ENCODE data around the gene CXCR5.
A peak's percentile ranks its signal among the peaks of the same experiment; 100 is the strongest.

CXCR5 gene

DNA sequence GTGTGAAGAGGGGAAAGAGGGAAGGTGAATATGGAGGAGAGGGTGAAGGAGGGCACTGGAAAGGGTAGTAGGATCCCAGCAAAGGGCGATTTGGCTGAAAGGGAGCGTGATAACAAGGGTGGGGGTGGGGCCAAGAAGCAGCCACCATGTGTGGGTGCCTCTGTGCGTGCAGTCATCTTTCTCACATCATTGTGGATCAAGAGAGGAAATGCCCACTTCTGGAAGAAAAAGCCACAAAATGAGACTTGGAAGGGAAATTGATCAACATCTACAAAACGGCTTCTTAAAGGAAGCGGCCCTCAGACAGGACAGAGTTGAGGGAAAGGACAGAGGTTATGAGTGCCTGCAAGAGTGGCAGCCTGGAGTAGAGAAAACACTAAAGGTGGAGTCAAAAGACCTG is 1.2 kb upstream of the CXCR5 start:
- ChIA-PET CTCF (no interaction called here), POLR2A (ENCODE audit: low non-redundant PET) (no interaction called here)
- TF ChIP-seq, protein P1, sequence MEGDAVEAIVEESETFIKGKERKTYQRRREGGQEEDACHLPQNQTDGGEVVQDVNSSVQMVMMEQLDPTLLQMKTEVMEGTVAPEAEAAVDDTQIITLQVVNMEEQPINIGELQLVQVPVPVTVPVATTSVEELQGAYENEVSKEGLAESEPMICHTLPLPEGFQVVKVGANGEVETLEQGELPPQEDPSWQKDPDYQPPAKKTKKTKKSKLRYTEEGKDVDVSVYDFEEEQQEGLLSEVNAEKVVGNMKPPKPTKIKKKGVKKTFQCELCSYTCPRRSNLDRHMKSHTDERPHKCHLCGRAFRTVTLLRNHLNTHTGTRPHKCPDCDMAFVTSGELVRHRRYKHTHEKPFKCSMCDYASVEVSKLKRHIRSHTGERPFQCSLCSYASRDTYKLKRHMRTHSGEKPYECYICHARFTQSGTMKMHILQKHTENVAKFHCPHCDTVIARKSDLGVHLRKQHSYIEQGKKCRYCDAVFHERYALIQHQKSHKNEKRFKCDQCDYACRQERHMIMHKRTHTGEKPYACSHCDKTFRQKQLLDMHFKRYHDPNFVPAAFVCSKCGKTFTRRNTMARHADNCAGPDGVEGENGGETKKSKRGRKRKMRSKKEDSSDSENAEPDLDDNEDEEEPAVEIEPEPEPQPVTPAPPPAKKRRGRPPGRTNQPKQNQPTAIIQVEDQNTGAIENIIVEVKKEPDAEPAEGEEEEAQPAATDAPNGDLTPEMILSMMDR (conservative IDR thresholded peaks at IDR 0.05; ENCODE audit: low read depth) = no peak
- no peak for DNase-seq (ENCODE audit: low spot score)
- no peak overlapping the region for H3K27ac ChIP-seq

DNA sequence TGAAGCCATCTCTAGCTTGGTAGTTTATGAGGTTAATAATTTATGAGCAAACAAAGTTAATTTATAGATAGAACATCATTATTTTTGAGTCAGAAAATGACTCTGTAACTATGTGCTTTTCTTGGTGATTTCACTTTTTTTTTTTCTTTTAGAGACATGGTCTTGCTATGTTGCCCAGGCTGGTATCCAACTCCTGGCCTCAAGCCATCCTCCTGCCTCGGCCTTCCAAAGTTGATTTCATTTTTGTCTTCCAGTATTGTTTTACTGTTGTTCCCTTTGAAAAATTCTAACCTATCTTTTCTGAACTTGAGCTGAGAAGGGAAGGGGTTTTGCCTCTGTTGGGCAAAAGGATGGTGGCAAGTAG is 706 bp upstream of the CXCR5 start:
- CTCF ChIA-PET = interaction anchor here (0.7 kb wide), 1 partner anchor 98 kb away, joined by 3 read pairs; no protein-coding TSS in a partner anchor
- no peak for DNase-seq (ENCODE audit: low spot score)
- POLR2A ChIA-PET (ENCODE audit: low non-redundant PET) = interaction anchor here (0.6 to 0.7 kb wide), 2 partner anchors 62 to 202 kb away, joined by 3 to 10 read pairs; no protein-coding TSS in a partner anchor
- H3K27ac ChIP-seq = no peak overlapping the region
- TF ChIP-seq, protein P1 (conservative IDR thresholded peaks at IDR 0.05; ENCODE audit: low read depth) = no peak

DNA sequence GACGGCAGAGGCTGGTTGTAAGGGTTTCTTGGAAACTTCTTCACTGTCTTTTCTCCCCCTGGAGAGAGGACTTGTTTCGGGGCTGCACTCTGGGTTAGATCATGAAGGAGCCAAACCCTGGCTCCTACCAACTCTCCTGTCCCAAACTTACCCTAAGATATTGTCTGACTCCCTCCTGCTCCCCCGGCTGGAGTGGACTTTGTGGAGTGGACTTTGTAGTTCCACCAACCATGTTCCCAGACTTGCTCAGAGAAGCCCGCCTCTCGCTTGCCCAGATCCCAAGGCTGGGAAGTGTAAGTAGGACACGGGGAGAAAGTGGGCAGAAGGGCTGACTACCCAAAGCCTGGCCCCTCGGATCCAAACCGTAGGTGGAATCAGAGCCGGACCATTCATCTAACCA is 1.2 kb downstream of the CXCR5 start:
- ChIA-PET POLR2A (ENCODE audit: low non-redundant PET) (no interaction called here), CTCF (no interaction called here)
- TF ChIP-seq, protein P1 (conservative IDR thresholded peaks at IDR 0.05; ENCODE audit: low read depth) = no peak
- DNase-seq (ENCODE audit: low spot score) = no peak
- no peak overlapping the region for H3K27ac ChIP-seq

DNA sequence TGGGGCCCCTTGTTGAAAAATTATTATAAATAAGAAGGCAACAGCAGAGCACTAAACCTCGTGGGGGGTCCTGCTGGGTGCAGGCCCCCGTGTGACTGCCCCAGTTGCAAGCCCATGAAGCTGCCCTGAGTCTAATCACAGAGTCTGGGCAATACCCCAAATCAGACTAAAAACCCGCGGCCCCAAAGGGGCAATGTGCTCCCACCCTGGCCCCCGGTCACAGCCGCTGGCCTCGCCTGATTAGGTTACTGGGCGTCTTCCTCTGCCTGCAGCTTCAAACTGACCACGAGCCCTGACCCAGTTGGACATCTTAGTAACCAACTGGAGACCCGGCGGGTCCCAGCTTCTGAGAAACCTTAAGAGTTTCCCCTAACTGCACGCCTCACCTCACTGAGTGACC is 1.6 kb downstream of the CXCR5 start:
- TF ChIP-seq, protein P1 (conservative IDR thresholded peaks at IDR 0.05; ENCODE audit: low read depth) = no peak
- ChIA-PET CTCF (no interaction called here), POLR2A (ENCODE audit: low non-redundant PET) (no interaction called here)
- DNase-seq (ENCODE audit: low spot score) = no peak
- H3K27ac ChIP-seq = no peak overlapping the region

DNA sequence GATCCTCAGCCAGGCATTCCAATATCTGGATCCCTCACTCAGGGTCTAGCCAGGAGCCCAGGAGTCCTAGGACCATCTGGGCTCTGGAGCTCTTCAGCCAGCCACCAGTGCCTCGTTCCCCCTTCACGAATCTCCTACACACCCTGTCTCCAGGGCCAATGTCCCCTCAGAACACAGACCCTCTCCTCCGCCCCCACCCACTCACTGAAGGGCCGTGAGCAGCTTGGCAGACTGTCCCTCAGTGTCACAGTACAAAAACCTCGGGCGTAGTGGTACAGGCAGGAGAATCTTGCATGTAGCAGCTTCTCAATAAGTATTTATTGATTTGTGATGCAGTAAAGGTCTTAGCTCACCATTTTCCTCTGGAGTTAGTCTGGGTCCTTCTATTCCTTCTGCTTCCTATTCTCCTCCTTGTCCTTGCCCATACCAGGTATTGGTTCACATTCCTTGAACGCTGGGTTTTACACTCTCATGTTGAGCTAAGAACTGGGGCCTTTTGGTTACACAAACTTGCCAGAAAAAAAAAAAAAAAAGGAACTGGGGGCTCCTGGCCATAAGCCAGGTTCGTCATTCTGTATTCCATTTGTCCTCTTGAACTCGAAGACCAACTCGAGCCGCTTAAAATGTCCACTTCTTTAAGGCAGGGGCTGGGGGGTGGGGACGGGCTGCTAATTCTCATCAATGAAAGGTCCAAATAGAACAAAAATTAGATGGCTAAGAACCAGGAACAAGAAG is 2.3 kb downstream of the CXCR5 start:
- no peak for DNase-seq (ENCODE audit: low spot score)
- TF ChIP-seq, protein P1 (conservative IDR thresholded peaks at IDR 0.05; ENCODE audit: low read depth) = no peak
- no peak overlapping the region for H3K27ac ChIP-seq
- CTCF ChIA-PET = no interaction called here
- POLR2A ChIA-PET (ENCODE audit: low non-redundant PET) = interaction anchor here (0.6 kb wide), 1 partner anchor 66 kb away, joined by 3 read pairs; no protein-coding TSS in a partner anchor

DNA sequence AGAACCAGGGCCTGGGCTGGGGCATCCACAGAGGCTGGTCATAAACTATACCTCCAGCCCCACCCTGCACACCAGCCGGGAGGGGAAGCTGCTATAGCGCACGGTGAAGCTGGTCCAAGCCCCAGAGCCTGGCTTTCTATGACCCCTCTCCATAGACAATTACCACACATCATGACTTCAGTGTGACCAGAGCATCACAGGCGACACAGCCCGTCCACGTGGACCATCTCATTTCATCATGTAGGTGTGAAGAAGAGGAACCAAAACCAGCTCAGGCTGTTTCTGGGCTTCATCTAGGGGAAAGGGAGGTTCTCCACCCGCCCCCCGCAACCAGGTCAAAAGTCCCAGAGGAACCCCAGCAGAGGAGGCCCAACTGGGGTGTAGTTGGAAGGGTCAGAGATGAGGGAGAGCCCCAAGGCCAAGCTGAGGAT is 3.0 kb downstream of the CXCR5 start:
- no peak for DNase-seq (ENCODE audit: low spot score)
- H3K27ac ChIP-seq = peak overlapping the region; percentile 49
- TF ChIP-seq, protein P1 (conservative IDR thresholded peaks at IDR 0.05; ENCODE audit: low read depth) = no peak
- ChIA-PET POLR2A (ENCODE audit: low non-redundant PET) (interaction anchor here (0.6 kb wide), 1 partner anchor 66 kb away, joined by 3 read pairs; no protein-coding TSS in a partner anchor), CTCF (interaction anchor here (0.6 to 0.7 kb wide), 2 partner anchors 9 to 196 kb away, joined by 3 to 5 read pairs; no protein-coding TSS in a partner anchor)
